BE2C (cell line): ENCODE results near the gene NFIB.

Experiments used
- DNase-seq: peaks from one replicate; pipeline ENCODE4 v3.0.0-alpha.2; 2020
- H3K27me3 ChIP-seq: fragments of 250-450 bp; sonication (Bioruptor Pico); 2 replicates; pipeline ENCODE4 v1.5.1; 2020; ENCODE audit warnings: mild to moderate bottlenecking
- H3K36me3 ChIP-seq: fragments of 250-450 bp; sonication (Bioruptor Pico); 2 replicates; pipeline ENCODE4 v1.5.1; 2020; ENCODE audit warnings: mild to moderate bottlenecking
- H3K4me1 ChIP-seq: fragments of 250-450 bp; sonication (Bioruptor Pico); 2 replicates; pipeline ENCODE4 v1.5.1; 2020
- H3K4me3 ChIP-seq: 2 replicates; pipeline ENCODE4 v1.5.1; 2011; ENCODE audit warnings: low read depth, low read length
- H3K9me3 ChIP-seq: fragments of 250-450 bp; sonication (Bioruptor Pico); 2 replicates; pipeline ENCODE4 v1.5.1; 2020
- CTCF ChIP-seq: IDR thresholded peaks from 2 replicates; pipeline ENCODE4 v1.5.1; 2012; ENCODE audit warnings: mild to moderate bottlenecking, low read depth, low read length

Gene NFIB

GRCh38 chr9:14339746-14340145 is 25.8 kb upstream of the NFIB start:
- Histone ChIP-seq H3K4me3 (no peak overlapping the region), H3K4me1 (no peaks in the 10 kb centered on the region; the same call in 1 of the 2 replicates), H3K27me3 (no peaks in the 10 kb centered on the region), H3K9me3 (no peaks in the 10 kb centered on the region), H3K36me3 (no peaks in the 10 kb centered on the region)
- no peak for TF ChIP-seq CTCF
- DNase-seq: no peak

GRCh38 chr9:14337615-14338014 is 23.7 kb upstream of the NFIB start:
- H3K27me3 ChIP-seq: no peaks in the 10 kb centered on the region
- DNase-seq: no peak
- H3K4me3 ChIP-seq: no peak overlapping the region

GRCh38 chr9:14336244-14336643 is 22.3 kb upstream of the NFIB start:
- TF ChIP-seq CTCF: no peak
- H3K9me3 ChIP-seq: no peaks in the 10 kb centered on the region
- no peaks in the 10 kb centered on the region for H3K36me3 ChIP-seq
- no peaks in the 10 kb centered on the region for H3K27me3 ChIP-seq
- no peak for DNase-seq
- H3K4me3 ChIP-seq: no peak overlapping the region
- H3K4me1 ChIP-seq: no peaks in the 10 kb centered on the region; the same call in 1 of the 2 replicates

More at GRCh38 chr9:14337615-14338014, 23.7 kb upstream of the NFIB start:
- no peak for TF ChIP-seq CTCF
- H3K36me3 ChIP-seq: no peaks in the 10 kb centered on the region
- H3K9me3 ChIP-seq: no peaks in the 10 kb centered on the region
- no peaks in the 10 kb centered on the region; the same call in 1 of the 2 replicates for H3K4me1 ChIP-seq

- no peaks in the 10 kb centered on the region for H3K27me3 ChIP-seq
- no peaks in the 10 kb centered on the region for H3K9me3 ChIP-seq
- peaks cover 2% of the 10 kb centered on the region; the same call in 1 of the 2 replicates for H3K4me1 ChIP-seq
- no peak for TF ChIP-seq CTCF
- no peaks in the 10 kb centered on the region for H3K36me3 ChIP-seq
- DNase-seq: no peak
- no peak overlapping the region for H3K4me3 ChIP-seq
Observed at GRCh38 chr9:14331120-14331519, 17.2 kb upstream of the NFIB start.

GRCh38 chr9:14327036-14327435 is 13.1 kb upstream of the NFIB start:
- Histone ChIP-seq H3K4me3 (no peak overlapping the region), H3K9me3 (no peaks in the 10 kb centered on the region), H3K36me3 (no peaks in the 10 kb centered on the region), H3K4me1 (peaks cover 4% of the 10 kb centered on the region; the same call in 1 of the 2 replicates), H3K27me3 (no peaks in the 10 kb centered on the region)
- TF ChIP-seq CTCF: no peak
- DNase-seq: no peak

GRCh38 chr9:14326264-14326826 is 12.4 kb upstream of the NFIB start:
- peaks cover 4% of the 10 kb centered on the region; the same call in 1 of the 2 replicates for H3K4me1 ChIP-seq
- no peak for DNase-seq
- H3K9me3 ChIP-seq: no peaks in the 10 kb centered on the region
- no peaks in the 10 kb centered on the region for H3K36me3 ChIP-seq
- TF ChIP-seq CTCF: no peak
- no peaks in the 10 kb centered on the region for H3K27me3 ChIP-seq
- no peak overlapping the region for H3K4me3 ChIP-seq
